Measurements from ENCODE around the gene MYH10.

The MYH10 gene

DNA sequence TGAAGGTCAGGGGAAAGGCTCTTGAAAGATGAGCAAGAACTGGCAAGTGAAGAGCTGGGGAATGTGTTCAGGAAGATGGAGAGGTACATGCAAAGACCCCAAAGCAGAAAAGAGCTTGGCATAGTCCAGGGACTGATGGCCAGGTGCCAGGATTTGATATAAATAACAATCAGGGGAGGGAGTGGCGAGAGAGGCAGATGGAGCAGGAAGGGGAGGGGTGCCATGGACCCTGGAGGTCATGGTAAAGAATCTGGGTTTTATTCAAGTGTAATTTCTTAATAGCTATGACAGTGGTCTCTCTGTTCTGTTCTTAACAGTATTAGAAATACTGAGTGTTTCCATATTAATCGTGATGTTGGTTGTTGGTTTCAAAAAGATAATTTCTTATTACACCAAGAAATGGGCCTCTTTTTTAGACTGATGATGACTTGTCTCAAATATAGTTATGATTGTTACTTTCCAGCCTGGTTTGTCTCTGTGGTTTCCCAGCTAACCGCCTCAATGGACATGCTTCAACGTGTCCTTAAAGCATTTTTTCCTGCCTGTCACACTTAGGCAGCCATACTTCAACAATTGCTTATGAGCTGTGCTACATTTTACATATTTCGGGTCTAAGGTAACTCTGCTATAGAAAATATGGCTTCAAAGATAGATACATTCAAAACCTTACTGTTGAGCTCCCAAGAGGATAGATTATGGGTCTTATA lies 49.4 kb downstream of the MYH10 start (continued):
- TF ChIP-seq ZNF19 (tag by site-specific recombination; IDR thresholded peaks at IDR 0.05; ENCODE audit: low read depth): no peak

DNA sequence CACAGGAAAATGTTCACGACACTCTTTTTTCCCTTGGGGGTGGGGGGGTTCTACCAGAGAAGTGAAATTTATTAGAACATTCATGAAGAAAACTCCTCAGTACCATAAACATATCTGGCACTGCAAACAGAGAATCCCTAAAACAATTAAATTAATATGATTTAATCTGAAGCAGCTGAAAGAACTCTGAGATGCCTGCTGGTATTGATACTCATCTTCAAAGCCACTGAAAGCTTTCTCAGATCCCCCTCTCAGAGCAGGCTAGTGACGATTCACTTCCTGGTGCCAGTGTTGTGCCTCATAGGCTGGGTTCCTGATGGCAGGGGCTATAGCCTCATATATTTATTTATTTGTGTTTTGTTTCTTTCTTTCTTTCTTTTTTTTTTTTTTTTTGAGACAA lies 52.7 kb downstream of the MYH10 start:
- ChIA-PET CTCF (no interaction called here), POLR2A (interaction anchor here (0.7 kb wide), 1 partner anchor 363 kb away, joined by 6 read pairs; no protein-coding TSS in a partner anchor)
- Histone ChIP-seq H3K36me3 (ENCODE audit: control insufficient read depth in 2 of 2, insufficient read depth in 1 of 2, low read length in 2 of 2) (peaks cover 32 to 36% of the 10 kb centered on the region in 2 experiments), H3K9me3 (ENCODE audit: control insufficient read depth, insufficient read depth, low read depth, low read length) (no peaks in the 10 kb centered on the region), H3K4me3 (ENCODE audit: low read depth, low read length) (no peak overlapping the region), H3K4me1 (ENCODE audit: control insufficient read depth, insufficient read depth, low read length) (peaks cover 6% of the 10 kb centered on the region; the same call in 1 of the 2 replicates), H3K27ac (ENCODE audit: extremely low read depth, low read depth, low read length) (no peak overlapping the region)
- TF ChIP-seq ZNF157 (tag by site-specific recombination; IDR thresholded peaks at IDR 0.05) (no peak), ZIC2 (tag by site-specific recombination; IDR thresholded peaks at IDR 0.05) (no peak), ZNF473 (tag by site-specific recombination; IDR thresholded peaks at IDR 0.05) (no peak), ZNF530 (tag by site-specific recombination; IDR thresholded peaks at IDR 0.05; ENCODE audit: low read depth) (no peak), SP7 (tag by site-specific recombination; IDR thresholded peaks at IDR 0.05) (no peak), ZNF600 (tag by site-specific recombination; IDR thresholded peaks at IDR 0.05) (no peak), ZNF19 (tag by site-specific recombination; IDR thresholded peaks at IDR 0.05; ENCODE audit: low read depth) (no peak), ZNF133 (tag by site-specific recombination; IDR thresholded peaks at IDR 0.05) (no peak), TCF7L2 (IDR thresholded peaks at IDR 0.05; ENCODE audit: borderline replicate concordance, low read depth, low read length) (no peak), ZNF274 (IDR thresholded peaks at IDR 0.05; ENCODE audit: low read length) (no peak), ZNF274 (tag by site-specific recombination; IDR thresholded peaks at IDR 0.05; ENCODE audit: borderline replicate concordance) (no peak), ZNF202 (tag by site-specific recombination; IDR thresholded peaks at IDR 0.05; ENCODE audit: borderline replicate concordance) (no peak)
- TF ChIP-seq, protein P1, sequence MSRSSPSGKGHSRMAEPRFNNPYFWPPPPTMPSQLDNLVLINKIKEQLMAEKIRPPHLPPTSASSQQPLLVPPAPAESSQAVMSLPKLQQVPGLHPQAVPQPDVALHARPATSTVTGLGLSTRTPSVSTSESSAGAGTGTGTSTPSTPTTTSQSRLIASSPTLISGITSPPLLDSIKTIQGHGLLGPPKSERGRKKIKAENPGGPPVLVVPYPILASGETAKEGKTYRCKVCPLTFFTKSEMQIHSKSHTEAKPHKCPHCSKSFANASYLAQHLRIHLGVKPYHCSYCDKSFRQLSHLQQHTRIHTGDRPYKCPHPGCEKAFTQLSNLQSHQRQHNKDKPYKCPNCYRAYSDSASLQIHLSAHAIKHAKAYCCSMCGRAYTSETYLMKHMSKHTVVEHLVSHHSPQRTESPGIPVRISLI (tag by site-specific recombination; IDR thresholded peaks at IDR 0.05): no peak
- TF ChIP-seq, protein P2, sequence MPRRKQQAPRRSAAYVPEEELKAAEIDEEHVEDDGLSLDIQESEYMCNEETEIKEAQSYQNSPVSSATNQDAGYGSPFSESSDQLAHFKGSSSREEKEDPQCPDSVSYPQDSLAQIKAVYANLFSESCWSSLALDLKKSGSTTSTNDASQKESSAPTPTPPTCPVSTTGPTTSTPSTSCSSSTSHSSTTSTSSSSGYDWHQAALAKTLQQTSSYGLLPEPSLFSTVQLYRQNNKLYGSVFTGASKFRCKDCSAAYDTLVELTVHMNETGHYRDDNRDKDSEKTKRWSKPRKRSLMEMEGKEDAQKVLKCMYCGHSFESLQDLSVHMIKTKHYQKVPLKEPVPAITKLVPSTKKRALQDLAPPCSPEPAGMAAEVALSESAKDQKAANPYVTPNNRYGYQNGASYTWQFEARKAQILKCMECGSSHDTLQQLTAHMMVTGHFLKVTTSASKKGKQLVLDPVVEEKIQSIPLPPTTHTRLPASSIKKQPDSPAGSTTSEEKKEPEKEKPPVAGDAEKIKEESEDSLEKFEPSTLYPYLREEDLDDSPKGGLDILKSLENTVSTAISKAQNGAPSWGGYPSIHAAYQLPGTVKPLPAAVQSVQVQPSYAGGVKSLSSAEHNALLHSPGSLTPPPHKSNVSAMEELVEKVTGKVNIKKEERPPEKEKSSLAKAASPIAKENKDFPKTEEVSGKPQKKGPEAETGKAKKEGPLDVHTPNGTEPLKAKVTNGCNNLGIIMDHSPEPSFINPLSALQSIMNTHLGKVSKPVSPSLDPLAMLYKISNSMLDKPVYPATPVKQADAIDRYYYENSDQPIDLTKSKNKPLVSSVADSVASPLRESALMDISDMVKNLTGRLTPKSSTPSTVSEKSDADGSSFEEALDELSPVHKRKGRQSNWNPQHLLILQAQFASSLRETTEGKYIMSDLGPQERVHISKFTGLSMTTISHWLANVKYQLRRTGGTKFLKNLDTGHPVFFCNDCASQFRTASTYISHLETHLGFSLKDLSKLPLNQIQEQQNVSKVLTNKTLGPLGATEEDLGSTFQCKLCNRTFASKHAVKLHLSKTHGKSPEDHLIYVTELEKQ (tag by site-specific recombination; IDR thresholded peaks at IDR 0.05; ENCODE audit: borderline replicate concordance): no peak
- TF ChIP-seq, protein P3, sequence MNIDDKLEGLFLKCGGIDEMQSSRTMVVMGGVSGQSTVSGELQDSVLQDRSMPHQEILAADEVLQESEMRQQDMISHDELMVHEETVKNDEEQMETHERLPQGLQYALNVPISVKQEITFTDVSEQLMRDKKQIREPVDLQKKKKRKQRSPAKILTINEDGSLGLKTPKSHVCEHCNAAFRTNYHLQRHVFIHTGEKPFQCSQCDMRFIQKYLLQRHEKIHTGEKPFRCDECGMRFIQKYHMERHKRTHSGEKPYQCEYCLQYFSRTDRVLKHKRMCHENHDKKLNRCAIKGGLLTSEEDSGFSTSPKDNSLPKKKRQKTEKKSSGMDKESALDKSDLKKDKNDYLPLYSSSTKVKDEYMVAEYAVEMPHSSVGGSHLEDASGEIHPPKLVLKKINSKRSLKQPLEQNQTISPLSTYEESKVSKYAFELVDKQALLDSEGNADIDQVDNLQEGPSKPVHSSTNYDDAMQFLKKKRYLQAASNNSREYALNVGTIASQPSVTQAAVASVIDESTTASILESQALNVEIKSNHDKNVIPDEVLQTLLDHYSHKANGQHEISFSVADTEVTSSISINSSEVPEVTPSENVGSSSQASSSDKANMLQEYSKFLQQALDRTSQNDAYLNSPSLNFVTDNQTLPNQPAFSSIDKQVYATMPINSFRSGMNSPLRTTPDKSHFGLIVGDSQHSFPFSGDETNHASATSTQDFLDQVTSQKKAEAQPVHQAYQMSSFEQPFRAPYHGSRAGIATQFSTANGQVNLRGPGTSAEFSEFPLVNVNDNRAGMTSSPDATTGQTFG (tag by site-specific recombination; IDR thresholded peaks at IDR 0.05; ENCODE audit: borderline replicate concordance): no peak
